ENCODE measurements around the gene COG3.

- TF ChIP-seq CTCF (IDR thresholded peaks at IDR 0.05; ENCODE audit: poor library complexity) = no peak
- TF ChIP-seq EZH2 (IDR thresholded peaks at IDR 0.05; ENCODE audit: borderline replicate concordance) = no peak
- no peak for TF ChIP-seq EZH2phosphoT487 (IDR thresholded peaks at IDR 0.05; ENCODE audit: low read depth, severe bottlenecking, unreplicated experiment)
Measured at GRCh38 chr13:45479661-45480060, 14.9 kb downstream of the COG3 start.

Data from hepatocyte (in vitro differentiated cells).